ENCODE data around the gene KCNN1. TPM values are rescaled to one million over a fixed set of nuclear protein-coding genes. Genes with fewer than 3 reads are reported as not detected.
A peak's percentile ranks its signal among the peaks of the same experiment; 100 is the strongest.

Gene KCNN1
- total RNA-seq, 1 experiment from 2014 or later, result 9.2 TPM

DNA sequence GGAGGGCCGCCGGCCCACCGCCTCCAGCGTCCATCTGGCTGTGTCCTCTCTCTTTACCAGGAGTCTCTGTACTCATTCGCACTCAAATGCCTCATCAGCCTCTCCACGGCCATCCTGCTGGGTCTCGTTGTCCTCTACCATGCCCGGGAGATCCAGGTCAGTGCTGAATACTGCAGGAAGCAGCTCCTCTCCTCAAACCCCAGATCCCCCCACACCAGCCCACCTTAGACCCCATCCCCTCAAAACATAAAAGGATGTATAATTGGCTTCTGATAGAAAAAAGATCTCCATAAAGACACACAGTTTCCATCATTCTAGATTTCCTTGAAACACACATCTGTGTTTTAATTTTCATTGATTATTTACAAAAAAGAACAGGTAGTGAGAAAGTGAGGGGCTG is 8.1 kb downstream of the KCNN1 start:
- H3K4me3 Mint-ChIP-seq, result no peak overlapping the region
- no CpG with 5 or more reads among the region's 8 CpGs for WGBS (ENCODE audit: extremely low coverage, insufficient read length, low lambda C conversion rate)

More for the DNA sequence above, 8.1 kb downstream of the KCNN1 start:
- H2BK120ac ChIP-seq (ENCODE audit: low read depth, low read length, poor library complexity, severe bottlenecking), result no peak overlapping the region
- H4K8ac ChIP-seq (replicated peaks; ENCODE audit: insufficient read length, low read depth, low read length), result no peak overlapping the region
- no peak overlapping the region for H3K18ac ChIP-seq (ENCODE audit: insufficient read length, low read depth, low read length)
- no peaks in the 10 kb centered on the region for H3K23me2 ChIP-seq (ENCODE audit: insufficient read length, low read depth, low read length, poor library complexity, severe bottlenecking)
- H3K9me3 ChIP-seq (ENCODE audit: control insufficient read depth, low read depth, low read length), result no peaks in the 10 kb centered on the region
- no peaks in the 10 kb centered on the region for H4K20me1 ChIP-seq (ENCODE audit: control insufficient read depth, insufficient read depth, insufficient read length)
- no peak overlapping the region for H2AK5ac ChIP-seq (ENCODE audit: insufficient read length, low read length)
- H3K9ac ChIP-seq (ENCODE audit: extremely low read depth, insufficient read length, low read length), result no peak overlapping the region
- H2AFZ ChIP-seq (ENCODE audit: low read length), result no peak overlapping the region
- no peak overlapping the region for H3K56ac ChIP-seq (ENCODE audit: insufficient read length, low read depth, low read length)
- no peak overlapping the region for H3K4ac ChIP-seq (ENCODE audit: low read depth, low read length)
- Mint-ChIP-seq H3K9me3 (no peaks in the 10 kb centered on the region), H3K27me3 (ENCODE audit: low read depth) (peaks cover 2% of the 10 kb centered on the region; the same call in 1 of the 2 replicates), H3K36me3 (ENCODE audit: insufficient read depth in 1 of 3, low read depth in 3 of 3) (peaks cover 0 to 19% (median 14%) of the 10 kb centered on the region in 3 experiments; a peak in 6 of 7 replicates), H3K27ac (peak overlapping the region in 1 of 3 experiments; percentile 49; a peak in 1 of 7 replicates), H3K4me1 (no peaks in the 10 kb centered on the region)
- H4K91ac ChIP-seq (ENCODE audit: insufficient read length, low read depth, low read length), result no peak overlapping the region
- TF ChIP-seq, protein P1, sequence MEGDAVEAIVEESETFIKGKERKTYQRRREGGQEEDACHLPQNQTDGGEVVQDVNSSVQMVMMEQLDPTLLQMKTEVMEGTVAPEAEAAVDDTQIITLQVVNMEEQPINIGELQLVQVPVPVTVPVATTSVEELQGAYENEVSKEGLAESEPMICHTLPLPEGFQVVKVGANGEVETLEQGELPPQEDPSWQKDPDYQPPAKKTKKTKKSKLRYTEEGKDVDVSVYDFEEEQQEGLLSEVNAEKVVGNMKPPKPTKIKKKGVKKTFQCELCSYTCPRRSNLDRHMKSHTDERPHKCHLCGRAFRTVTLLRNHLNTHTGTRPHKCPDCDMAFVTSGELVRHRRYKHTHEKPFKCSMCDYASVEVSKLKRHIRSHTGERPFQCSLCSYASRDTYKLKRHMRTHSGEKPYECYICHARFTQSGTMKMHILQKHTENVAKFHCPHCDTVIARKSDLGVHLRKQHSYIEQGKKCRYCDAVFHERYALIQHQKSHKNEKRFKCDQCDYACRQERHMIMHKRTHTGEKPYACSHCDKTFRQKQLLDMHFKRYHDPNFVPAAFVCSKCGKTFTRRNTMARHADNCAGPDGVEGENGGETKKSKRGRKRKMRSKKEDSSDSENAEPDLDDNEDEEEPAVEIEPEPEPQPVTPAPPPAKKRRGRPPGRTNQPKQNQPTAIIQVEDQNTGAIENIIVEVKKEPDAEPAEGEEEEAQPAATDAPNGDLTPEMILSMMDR (conservative IDR thresholded peaks at IDR 0.05), result no peak
- no peaks in the 10 kb centered on the region for H3K79me1 ChIP-seq (ENCODE audit: insufficient read depth, low read depth, low read length, poor library complexity, severe bottlenecking)
- no peak overlapping the region for H3K4me2 ChIP-seq (ENCODE audit: insufficient read depth, insufficient read length, low read length)
- no peak for DNase-seq
- no peak overlapping the region for H2BK20ac ChIP-seq (ENCODE audit: low read depth, low read length, poor library complexity, severe bottlenecking)
- H3K27me3 ChIP-seq (ENCODE audit: insufficient read depth, low read length), result no peaks in the 10 kb centered on the region
- no peak overlapping the region for H2BK15ac ChIP-seq (ENCODE audit: low read depth, low read length)
- H4K5ac ChIP-seq (ENCODE audit: insufficient read length, low read depth, low read length), result no peak overlapping the region
- no peak overlapping the region for H3K27ac ChIP-seq (ENCODE audit: insufficient read length, low read depth, low read length)
- H3K14ac ChIP-seq (ENCODE audit: insufficient read depth, low read length), result no peak overlapping the region
- no peak overlapping the region for H2BK5ac ChIP-seq (ENCODE audit: insufficient read length, low read length)
- H3T11ph ChIP-seq (ENCODE audit: low read length), result no peak overlapping the region
- no peaks in the 10 kb centered on the region for H3K79me2 ChIP-seq (ENCODE audit: insufficient read depth, low read length)
- no peak overlapping the region for H2BK12ac ChIP-seq (ENCODE audit: insufficient read length, low read depth, low read length)
- H3K4me1 ChIP-seq (ENCODE audit: insufficient read depth, low read length), result no peaks in the 10 kb centered on the region
- H3K23ac ChIP-seq (ENCODE audit: insufficient read length, low read depth, low read length), result no peak overlapping the region

Measured in H9 (cell line).